MCF 10A (cell line): ENCODE measurements around the gene EHMT1. TPM values are rescaled to one million over a fixed set of nuclear protein-coding genes. Genes with fewer than 3 reads are reported as not detected.

ENCODE experiments used
- BruUV-seq: library from RNA; stranded (reverse); fragments of 400-500 nt; replicated peaks from 2 replicates; lab custom pipeline; 2021; lab: Mats Ljungman, UMichigan
- CTCF ChIA-PET: fragments of 300-600 bp; sonication (Branson Sonifier 250); formaldehyde crosslinking; extraction: SDS; loops from one replicate; lab custom pipeline; 2021; ENCODE audit warnings: antibody characterized with exemption, inconsistent platforms; lab: Yijun Ruan, JAX
- POLR2A ChIA-PET: fragments of 300-600, 350-650 bp; sonication (Branson Sonifier 250); formaldehyde crosslinking; extraction: SDS; loops from one replicate; lab custom pipeline; 2020; ENCODE audit warnings: antibody characterized with exemption, inconsistent platforms; lab: Yijun Ruan, JAX
- DNase-seq: peaks from one replicate; pipeline ENCODE4 v3.0.0-alpha.2; 2018; ENCODE audit not compliant: unreplicated experiment
- H3K27ac Mint-ChIP-seq: one replicate; pipeline ENCODE4 v1.8.0; 2022; ENCODE audit warnings: mild to moderate bottlenecking, low read depth, mixed read lengths; ENCODE audit not compliant: unreplicated experiment
- H3K27me3 Mint-ChIP-seq: one replicate; pipeline ENCODE4 v1.8.0; 2022; ENCODE audit warnings: mixed read lengths; ENCODE audit not compliant: insufficient read depth, unreplicated experiment
- H3K36me3 Mint-ChIP-seq: one replicate; pipeline ENCODE4 v1.8.0; 2022; ENCODE audit warnings: mild to moderate bottlenecking, moderate library complexity, mixed read lengths; ENCODE audit not compliant: insufficient read depth, unreplicated experiment
- H3K4me1 Mint-ChIP-seq: one replicate; pipeline ENCODE4 v1.8.0; 2022; ENCODE audit warnings: mixed read lengths; ENCODE audit not compliant: insufficient read depth, unreplicated experiment
- H3K4me3 Mint-ChIP-seq: one replicate; pipeline ENCODE4 v1.8.0; 2022; ENCODE audit warnings: mild to moderate bottlenecking, moderate library complexity, mixed read lengths; ENCODE audit not compliant: unreplicated experiment
- H3K9me3 Mint-ChIP-seq: one replicate; pipeline ENCODE4 v1.8.0; 2022; ENCODE audit warnings: mixed read lengths; ENCODE audit not compliant: unreplicated experiment
- intact Hi-C: fragments of 100-400 bp; cut with micrococcal nuclease; formaldehyde crosslinking; loops from 2 replicates; pipeline ENCODE4 v1.14.1; 2022
- total RNA-seq: library from RNA; stranded (reverse); gene quantifications from 2 replicates; pipeline ENCODE4 v1.2.3, GENCODE V29; 2022
- TF ChIP-seq, protein P1 (sequence below): fragments of 200-600 bp; IDR thresholded peaks from one replicate; pipeline ENCODE4 v1.8.0; 2022; ENCODE audit warnings: antibody characterized with exemption, mild to moderate bottlenecking; ENCODE audit not compliant: unreplicated experiment

Gene EHMT1
- total RNA-seq, 1 experiment from 2014 or later: 79.7 TPM

- TF ChIP-seq, protein P1, sequence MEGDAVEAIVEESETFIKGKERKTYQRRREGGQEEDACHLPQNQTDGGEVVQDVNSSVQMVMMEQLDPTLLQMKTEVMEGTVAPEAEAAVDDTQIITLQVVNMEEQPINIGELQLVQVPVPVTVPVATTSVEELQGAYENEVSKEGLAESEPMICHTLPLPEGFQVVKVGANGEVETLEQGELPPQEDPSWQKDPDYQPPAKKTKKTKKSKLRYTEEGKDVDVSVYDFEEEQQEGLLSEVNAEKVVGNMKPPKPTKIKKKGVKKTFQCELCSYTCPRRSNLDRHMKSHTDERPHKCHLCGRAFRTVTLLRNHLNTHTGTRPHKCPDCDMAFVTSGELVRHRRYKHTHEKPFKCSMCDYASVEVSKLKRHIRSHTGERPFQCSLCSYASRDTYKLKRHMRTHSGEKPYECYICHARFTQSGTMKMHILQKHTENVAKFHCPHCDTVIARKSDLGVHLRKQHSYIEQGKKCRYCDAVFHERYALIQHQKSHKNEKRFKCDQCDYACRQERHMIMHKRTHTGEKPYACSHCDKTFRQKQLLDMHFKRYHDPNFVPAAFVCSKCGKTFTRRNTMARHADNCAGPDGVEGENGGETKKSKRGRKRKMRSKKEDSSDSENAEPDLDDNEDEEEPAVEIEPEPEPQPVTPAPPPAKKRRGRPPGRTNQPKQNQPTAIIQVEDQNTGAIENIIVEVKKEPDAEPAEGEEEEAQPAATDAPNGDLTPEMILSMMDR: no peak
- H3K27me3 Mint-ChIP-seq: peaks cover 41% of the 10 kb centered on the region
- BruUV-seq: no TSS peak
- no peak overlapping the region for H3K27ac Mint-ChIP-seq
- ChIA-PET CTCF (interaction anchor here (0.6 kb wide), 1 partner anchor 262 kb away, joined by 3 read pairs; no protein-coding TSS in a partner anchor), POLR2A (no interaction called here)
- peaks cover 16% of the 10 kb centered on the region for H3K9me3 Mint-ChIP-seq
- intact Hi-C loops: no loop called here
- no peak overlapping the region for H3K4me3 Mint-ChIP-seq
- H3K36me3 Mint-ChIP-seq: no peaks in the 10 kb centered on the region
- DNase-seq: no peak
- H3K4me1 Mint-ChIP-seq: no peaks in the 10 kb centered on the region
These were observed 253.5 kb downstream of the EHMT1 start for GRCh38 chr9:137872296-137872695.

DNA sequence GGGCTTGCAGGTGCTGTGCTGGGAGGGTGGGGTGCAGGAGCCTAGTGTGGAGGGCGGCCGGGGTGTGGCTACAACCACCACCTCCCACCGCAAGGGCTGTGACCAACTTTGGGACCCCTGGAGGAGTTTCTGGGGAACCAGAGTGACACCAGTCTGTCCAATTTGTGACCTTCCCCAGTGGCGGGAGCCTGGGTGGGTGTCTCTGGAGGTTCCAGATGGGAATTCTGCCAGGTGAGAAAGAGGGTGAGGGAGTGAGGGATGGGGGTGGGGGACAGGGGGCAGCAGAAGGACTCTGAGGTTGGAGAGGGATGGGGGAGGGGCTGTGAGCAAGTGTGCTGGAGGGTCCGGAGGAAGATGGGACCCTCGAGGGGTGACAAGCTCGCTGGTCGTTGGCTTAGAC lies 254.6 kb downstream of the EHMT1 start:
- TF ChIP-seq, protein P1: no peak
- CTCF ChIA-PET: no interaction called here
- Mint-ChIP-seq H3K4me3 (no peak overlapping the region), H3K36me3 (no peaks in the 10 kb centered on the region), H3K27ac (no peak overlapping the region), H3K9me3 (peaks cover 16% of the 10 kb centered on the region), H3K4me1 (no peaks in the 10 kb centered on the region), H3K27me3 (peaks cover 29% of the 10 kb centered on the region)
- BruUV-seq: no TSS peak
- DNase-seq: no peak
- intact Hi-C loops: no loop called here
- POLR2A ChIA-PET: no interaction called here

- intact Hi-C loops: no loop called here
- H3K4me3 Mint-ChIP-seq: no peak overlapping the region
- H3K36me3 Mint-ChIP-seq: no peaks in the 10 kb centered on the region
- H3K9me3 Mint-ChIP-seq: peaks cover 16% of the 10 kb centered on the region
- DNase-seq: no peak
- no TSS peak for BruUV-seq
- H3K27me3 Mint-ChIP-seq: peaks cover 24% of the 10 kb centered on the region
- TF ChIP-seq, protein P1: no peak
- ChIA-PET CTCF (no interaction called here), POLR2A (no interaction called here)
- no peaks in the 10 kb centered on the region for H3K4me1 Mint-ChIP-seq
- H3K27ac Mint-ChIP-seq: no peak overlapping the region
These were observed 255.1 kb downstream of the EHMT1 start for GRCh38 chr9:137873858-137874362.

DNA sequence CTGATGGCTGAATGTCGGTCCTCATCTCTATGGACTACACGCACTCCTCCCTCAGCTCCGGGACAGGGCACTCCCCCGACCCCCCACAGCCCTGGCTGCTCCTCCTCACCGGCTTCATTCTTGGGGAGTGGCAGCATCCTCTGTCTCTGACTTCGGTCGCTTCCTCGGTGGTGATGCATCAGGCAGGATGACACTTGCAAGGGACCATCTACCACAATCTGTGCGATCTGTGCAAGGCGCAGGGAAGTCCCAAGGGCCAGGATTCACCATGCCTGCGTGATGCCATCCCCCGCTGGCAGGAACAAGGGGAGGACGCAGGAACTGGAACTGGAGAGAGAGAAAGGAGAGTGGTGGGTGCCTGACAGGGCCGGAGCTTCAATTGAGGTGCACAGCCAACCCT lies 256.5 kb downstream of the EHMT1 start:
- DNase-seq: no peak
- no TSS peak for BruUV-seq
- intact Hi-C loops: no loop called here
- TF ChIP-seq, protein P1: no peak
- peaks cover 22% of the 10 kb centered on the region for H3K27me3 Mint-ChIP-seq
- H3K27ac Mint-ChIP-seq: no peak overlapping the region
- no peaks in the 10 kb centered on the region for H3K4me1 Mint-ChIP-seq
- H3K9me3 Mint-ChIP-seq: peaks cover 16% of the 10 kb centered on the region
- ChIA-PET CTCF (no interaction called here), POLR2A (no interaction called here)
- H3K36me3 Mint-ChIP-seq: no peaks in the 10 kb centered on the region
- no peak overlapping the region for H3K4me3 Mint-ChIP-seq
